H1 (cell line): ENCODE results near the gene LIFR. TPM values are rescaled to one million over a fixed set of nuclear protein-coding genes. Genes with fewer than 3 reads are reported as not detected.

Experiments used
- CTCF ChIA-PET: fragments of 300-600 bp; sonication (Branson Sonifier 250); formaldehyde crosslinking; loops from one replicate; lab custom pipeline; 2021; ENCODE audit not compliant: partially characterized antibody; lab: Charles Lee
- POLR2A ChIA-PET: fragments of 300-600 bp; sonication (Branson Sonifier 250); formaldehyde crosslinking; loops from one replicate; lab custom pipeline; 2021; ENCODE audit warnings: inconsistent platforms; ENCODE audit not compliant: partially characterized antibody; lab: Charles Lee
- DNase-seq, 2 experiments: peaks; one replicate each; pipeline versions ENCODE4 v3.0.0 to v3.0.0-alpha.2; 2010 to 2022; ENCODE audit warnings: low spot score in 2 of 2, low read depth in 1 of 2, mixed read lengths in 1 of 2
- FAIRE-seq: peaks from 2 replicates; lab custom pipeline; 2011; peaks lifted over from hg19 to GRCh38; lab: Jason Lieb, UNC
- H2AFZ ChIP-seq: 2 replicates; pipeline ENCODE4 v1.8.1; 2012; ENCODE audit warnings: low read length, inconsistent platforms
- H2AK5ac ChIP-seq: 2 replicates; pipeline ENCODE4 v1.6.1; 2013; ENCODE audit warnings: low read depth, low read length
- H2BK120ac ChIP-seq: replicated peaks from 2 replicates; pipeline ENCODE3; 2013; ENCODE audit warnings: low read depth, low read length, inconsistent platforms
- H2BK12ac ChIP-seq: 2 replicates; pipeline ENCODE4 v1.6.1; 2013; ENCODE audit warnings: low read depth, low read length
- H2BK15ac ChIP-seq: 2 replicates; pipeline ENCODE4 v1.6.1; 2013; ENCODE audit warnings: low read length
- H2BK20ac ChIP-seq: 2 replicates; pipeline ENCODE4 v1.6.1; 2013; ENCODE audit warnings: low read length
- H2BK5ac ChIP-seq: 2 replicates; pipeline ENCODE4 v1.6.1; 2013; ENCODE audit warnings: low read depth, low read length
- H3K14ac ChIP-seq: 2 replicates; pipeline ENCODE4 v1.6.1; 2013; ENCODE audit warnings: inconsistent platforms; ENCODE audit not compliant: insufficient read length
- H3K18ac ChIP-seq: 2 replicates; pipeline ENCODE4 v1.6.1; 2013; ENCODE audit warnings: low read length; ENCODE audit errors: extremely low read depth
- H3K23ac ChIP-seq: 2 replicates; pipeline ENCODE4 v1.6.1; 2013; ENCODE audit warnings: inconsistent platforms; ENCODE audit not compliant: insufficient read length
- H3K23me2 ChIP-seq: 2 replicates; pipeline ENCODE4 v1.6.1; 2013; ENCODE audit warnings: low read depth, low read length
- H3K27ac ChIP-seq: 2 replicates; pipeline ENCODE4 v1.6.1; 2011; ENCODE audit warnings: low read depth, low read length, inconsistent platforms
- H3K27me3 ChIP-seq, 4 experiments: replicated peaks in 1 of 4; 1 replicate in 1 of 4; 2 replicates in 3 of 4; pipeline versions ENCODE4 v1.6.1 to v1.8.1; 2011 to 2013; ENCODE audit warnings: low read length in 3 of 4, mild to moderate bottlenecking in 3 of 4, inconsistent platforms in 2 of 4, mixed read lengths in 2 of 4, moderate library complexity in 1 of 4; ENCODE audit not compliant: control insufficient read depth in 3 of 4, insufficient read depth in 3 of 4; ENCODE audit errors: extremely low read depth in 1 of 4
- H3K36me3 ChIP-seq, 4 experiments: 2 replicates each; pipeline versions ENCODE4 v1.6.1 to v1.8.1; 2011 to 2013; ENCODE audit warnings: mild to moderate bottlenecking in 4 of 4, low read length in 3 of 4, moderate library complexity in 2 of 4, control low read depth in 1 of 4, inconsistent platforms in 1 of 4; ENCODE audit not compliant: insufficient read depth in 4 of 4, control insufficient read depth in 2 of 4
- H3K4ac ChIP-seq: replicated peaks from 2 replicates; pipeline ENCODE3; 2013; ENCODE audit warnings: low read length, low read depth, mixed read lengths, inconsistent platforms; ENCODE audit not compliant: insufficient read length
- H3K4me1 ChIP-seq, 4 experiments: replicated peaks in 1 of 4; 1 replicate in 1 of 4; 2 replicates in 3 of 4; pipeline versions ENCODE4 v1.6.1 to v1.8.1; 2011 to 2013; ENCODE audit warnings: low read length in 3 of 4, inconsistent platforms in 2 of 4, mixed read lengths in 1 of 4; ENCODE audit not compliant: insufficient read depth in 4 of 4, control insufficient read depth in 3 of 4
- H3K4me2 ChIP-seq, 2 experiments: 2 replicates each; pipeline versions ENCODE4 v1.6.1 to v1.8.1; 2011 to 2013; ENCODE audit warnings: low read depth in 2 of 2, low read length in 2 of 2, control low read depth in 1 of 2, inconsistent platforms in 1 of 2, mild to moderate bottlenecking in 1 of 2; ENCODE audit not compliant: insufficient read depth in 1 of 2
- H3K4me3 ChIP-seq, 4 experiments: fragments of 200-600, 300-600 bp in 1 of 4; sonication (generic), shearing (Covaris generic), sonication (Bioruptor Twin) in 1 of 4; 2 replicates each; pipeline versions ENCODE4 v1.5.1 to v1.8.1; 2011 to 2016; ENCODE audit warnings: low read length in 4 of 4, low read depth in 3 of 4, control low read depth in 2 of 4, inconsistent platforms in 2 of 4, mild to moderate bottlenecking in 2 of 4, mixed read lengths in 1 of 4, moderate library complexity in 1 of 4; ENCODE audit not compliant: insufficient read depth in 2 of 4; ENCODE audit errors: extremely low read depth in 1 of 4
- H3K56ac ChIP-seq: replicated peaks from 2 replicates; pipeline ENCODE3; 2013; ENCODE audit warnings: low read depth, mild to moderate bottlenecking, mixed read lengths, low read length, inconsistent platforms; ENCODE audit not compliant: insufficient read length
- H3K79me1 ChIP-seq: 2 replicates; pipeline ENCODE4 v1.6.1; 2013; ENCODE audit warnings: low read depth, low read length, control low read depth
- H3K79me2 ChIP-seq, 2 experiments: 2 replicates each; pipeline versions ENCODE4 v1.6.1 to v1.8.1; 2012 to 2013; ENCODE audit warnings: low read length in 2 of 2, mild to moderate bottlenecking in 2 of 2, inconsistent platforms in 1 of 2; ENCODE audit not compliant: insufficient read depth in 2 of 2, control insufficient read depth in 1 of 2
- H3K9ac ChIP-seq, 4 experiments: replicated peaks in 1 of 4; 1 replicate in 1 of 4; 2 replicates in 3 of 4; pipeline versions ENCODE4 v1.6.1 to v1.8.1; 2011 to 2013; ENCODE audit warnings: low read depth in 3 of 4, low read length in 3 of 4, control low read depth in 2 of 4, mild to moderate bottlenecking in 2 of 4, moderate library complexity in 2 of 4, inconsistent platforms in 1 of 4; ENCODE audit errors: extremely low read depth in 1 of 4
- H3K9me3 ChIP-seq, 2 experiments: 2 replicates each; pipeline versions ENCODE4 v1.6.1 to v1.8.1; 2012 to 2013; ENCODE audit warnings: mild to moderate bottlenecking in 2 of 2, moderate library complexity in 2 of 2, control low read depth in 1 of 2, inconsistent platforms in 1 of 2, low read depth in 1 of 2, low read length in 1 of 2, mixed read lengths in 1 of 2; ENCODE audit not compliant: insufficient read depth in 2 of 2
- H4K20me1 ChIP-seq, 2 experiments: replicated peaks in 1 of 2; 2 replicates each; pipeline versions ENCODE3 to v1.8.1; 2011 to 2013; ENCODE audit warnings: inconsistent platforms in 2 of 2, low read length in 2 of 2, mild to moderate bottlenecking in 1 of 2; ENCODE audit not compliant: insufficient read depth in 2 of 2, control insufficient read depth in 1 of 2
- H4K5ac ChIP-seq: 2 replicates; pipeline ENCODE4 v1.6.1; 2013; ENCODE audit warnings: low read length, low read depth, mixed read lengths, inconsistent platforms; ENCODE audit not compliant: insufficient read length
- H4K8ac ChIP-seq: 2 replicates; pipeline ENCODE4 v1.8.0; 2013; ENCODE audit warnings: mild to moderate bottlenecking, moderate library complexity, low read length, inconsistent platforms; ENCODE audit not compliant: insufficient read depth; ENCODE audit errors: extremely low read depth
- H4K91ac ChIP-seq: replicated peaks from 2 replicates; pipeline ENCODE3; 2013; ENCODE audit warnings: low read length, mixed read lengths, inconsistent platforms; ENCODE audit not compliant: insufficient read length
- BACH1 ChIP-seq: IDR thresholded peaks from 2 replicates; pipeline ENCODE4 v1.6.1; 2012; ENCODE audit warnings: low read length, improper control_type of control experiment
- CBX5 ChIP-seq: fragments of 300-800, 300-1000 bp; sonication (generic); IDR thresholded peaks from 2 replicates; pipeline ENCODE4 v1.7.1; 2016; ENCODE audit warnings: antibody characterized with exemption, low read length, low read depth
- FOSL1 ChIP-seq: IDR thresholded peaks from 2 replicates; pipeline ENCODE4 v1.6.1; 2011; ENCODE audit warnings: mild to moderate bottlenecking, low read depth, low read length, moderate library complexity; ENCODE audit not compliant: insufficient read depth
- MAFK ChIP-seq: IDR thresholded peaks from 2 replicates; pipeline ENCODE4 v1.6.1; 2012; ENCODE audit warnings: low read depth, mild to moderate bottlenecking, improper control_type of control experiment, low read length
- POLR2AphosphoS5 ChIP-seq: IDR thresholded peaks from 2 replicates; pipeline ENCODE4 v1.6.1; 2011; ENCODE audit warnings: low read depth, low read length
- POU5F1 ChIP-seq: IDR thresholded peaks from 2 replicates; pipeline ENCODE4 v1.6.1; 2011; ENCODE audit warnings: low read depth, mild to moderate bottlenecking, low read length, moderate library complexity
- RNF2 ChIP-seq: fragments of 200-900, 300-1000 bp; sonication (generic); IDR thresholded peaks from 2 replicates; pipeline ENCODE4 v1.7.1; 2016; ENCODE audit warnings: borderline replicate concordance, low read depth, mild to moderate bottlenecking, antibody characterized with exemption, low read length; ENCODE audit not compliant: poor library complexity, severe bottlenecking; ENCODE audit errors: missing control alignments
- SIX5 ChIP-seq: IDR thresholded peaks from 2 replicates; pipeline ENCODE4 v1.6.1; 2011; ENCODE audit warnings: mild to moderate bottlenecking, low read depth, low read length
- TAF1 ChIP-seq: IDR thresholded peaks from 2 replicates; pipeline ENCODE4 v1.6.1; 2011; ENCODE audit warnings: mild to moderate bottlenecking, low read depth, low read length
- YY1 ChIP-seq: IDR thresholded peaks from 2 replicates; pipeline ENCODE4 v1.6.1; 2011; ENCODE audit warnings: low read depth, mild to moderate bottlenecking, low read length
- WGBS, 2 experiments: shearing (Covaris generic) in 1 of 2; methylation state at CpG; one replicate each; pipeline versions ENCODE4 v1.1.6 to v1.1.7; 2013 to 2015; ENCODE audit warnings: low lambda C conversion rate in 2 of 2, mixed read lengths in 2 of 2, inconsistent platforms in 1 of 2, low coverage in 1 of 2, missing lambda C conversion rate in 1 of 2; ENCODE audit not compliant: insufficient replicate concordance in 2 of 2, insufficient coverage in 1 of 2, insufficient read length in 1 of 2; ENCODE audit errors: extremely low coverage in 1 of 2, missing lambda C conversion rate in 1 of 2; 5-methylcytosine and 5-hydroxymethylcytosine counted together
- polyA plus RNA-seq, 7 experiments: library from polyadenylated mRNA; depleted of rRNA in 3 of 7; stranded (reverse) in 5 of 7; unstranded in 2 of 7; fragments of >200 nt in 5 of 7; fragments of 200-250 nt in 2 of 7; gene quantifications; 1 replicate in 5 of 7; 2 replicates in 1 of 7; 4 replicates in 1 of 7; pipeline versions ENCODE4 v1.2.1 to v1.2.3, GENCODE V29; 2011 to 2013; ENCODE audit warnings: missing spikeins in 2 of 7, mixed read lengths in 2 of 7
- total RNA-seq: library from RNA; stranded (reverse); fragmentation: NEBNext Ultra II Directional; extraction: Animal tissue kit (Norgen Biotek cat#: 25700); gene quantifications from 2 replicates; pipeline ENCODE4 v1.2.1, GENCODE V29; 2021

Gene LIFR
- total and polyA plus RNA-seq, 2 of the 8 experiments (the other 6 are each of a cell fraction or from before 2014, with no cell fraction given) = 2.0 to 18.9 TPM

DNA sequence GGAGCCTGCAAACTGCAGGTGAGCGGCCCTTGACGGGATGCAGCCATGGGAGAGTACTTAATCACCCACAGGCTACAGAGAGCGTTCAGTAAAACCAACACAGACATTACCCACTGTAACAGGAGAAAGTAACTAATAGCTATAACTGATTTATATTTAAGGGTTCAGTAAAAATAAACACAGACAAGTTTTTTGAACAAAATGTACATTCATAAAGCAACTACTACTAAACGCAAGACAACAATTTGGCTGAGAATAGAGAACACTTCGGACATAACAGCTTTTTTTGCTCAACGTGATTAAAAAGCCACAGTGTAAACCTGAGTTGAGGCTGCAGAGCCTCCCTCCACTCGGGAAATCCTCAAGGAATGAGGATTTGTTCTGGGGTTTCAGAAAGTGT, 61.7 kb downstream of the LIFR start:
- H3K79me2 ChIP-seq = no peaks in the 10 kb centered on the region
- H3K23ac ChIP-seq = no peak overlapping the region
- no peaks in the 10 kb centered on the region for H3K23me2 ChIP-seq
- H2AFZ ChIP-seq = no peak overlapping the region
- H3K4ac ChIP-seq = no peak overlapping the region
- H2BK12ac ChIP-seq = no peak overlapping the region
- 93% methylated on average over 7 of the region's 7 CpGs; no CpG with 5 or more reads in 1 of the 2 experiments for WGBS, 2 experiments
- H3K27ac ChIP-seq = no peak overlapping the region
- POLR2A ChIA-PET = no interaction called here
- CTCF ChIA-PET = interaction anchor here (1.1 kb wide), 1 partner anchor 256 kb away, joined by 3 read pairs; no protein-coding TSS in a partner anchor
- no peak overlapping the region for H3K4me3 ChIP-seq
- no peak overlapping the region for H4K5ac ChIP-seq
- no peak for DNase-seq
- no peaks in the 10 kb centered on the region for H3K27me3 ChIP-seq
- no peak overlapping the region for H2BK15ac ChIP-seq
- H3K9me3 ChIP-seq = no peaks in the 10 kb centered on the region
- no peak overlapping the region for H4K8ac ChIP-seq
- no peak overlapping the region for H3K18ac ChIP-seq
- H3K79me1 ChIP-seq = no peaks in the 10 kb centered on the region
- no peaks in the 10 kb centered on the region for H3K4me1 ChIP-seq
- H3K4me2 ChIP-seq = no peak overlapping the region
- no peak overlapping the region for H3K14ac ChIP-seq
- no peak overlapping the region for H2BK20ac ChIP-seq
- H3K36me3 ChIP-seq = peaks cover 0 to 5% (median 0%) of the 10 kb centered on the region in 4 experiments; a peak in 1 of 8 replicates
- H3K56ac ChIP-seq = no peak overlapping the region
- H3K9ac ChIP-seq = no peak overlapping the region
- no peak overlapping the region for H2BK5ac ChIP-seq
- no peak overlapping the region for H4K91ac ChIP-seq
- H2BK120ac ChIP-seq = no peak overlapping the region
- no peak for FAIRE-seq
- TF ChIP-seq RNF2 (no peak), CBX5 (no peak), YY1 (no peak), POU5F1 (no peak), SIX5 (no peak), POLR2AphosphoS5 (no peak), TAF1 (no peak), FOSL1 (no peak), BACH1 (no peak), MAFK (no peak)
- H4K20me1 ChIP-seq = no peaks in the 10 kb centered on the region
- no peak overlapping the region for H2AK5ac ChIP-seq
